K562 (cell line): ENCODE data around the gene PACS1. TPM values are rescaled to one million over a fixed set of nuclear protein-coding genes. Genes with fewer than 3 reads are reported as not detected.

Source experiments
- ATAC-seq: fragments of 200-7000 bp; cut with Tn5 transposase; 3 replicates; pipeline ENCODE4 v1.9.1; 2020; ENCODE audit warnings: moderate library complexity
- BruUV-seq: library from RNA; stranded (reverse); fragments of 400-500 nt; replicated peaks from 2 replicates; lab custom pipeline; 2021; lab: Mats Ljungman, UMichigan
- CTCF ChIA-PET: fragments of 300-600 bp; formaldehyde crosslinking; extraction: SDS; loops from one replicate; lab custom pipeline; 2021; ENCODE audit warnings: low intra/inter-chr PET ratio; lab: Yijun Ruan, JAX
- POLR2A ChIA-PET: fragments of 300-600, 350-650 bp; sonication (Branson Sonifier 250); formaldehyde crosslinking; extraction: SDS; loops from one replicate; lab custom pipeline; 2021; ENCODE audit warnings: antibody characterized with exemption, inconsistent platforms; lab: Yijun Ruan, JAX
- DNase-seq, 4 experiments: peaks; one replicate each; pipeline versions ENCODE4 v3.0.0 to v3.0.0-alpha.2; 2011 to 2018; ENCODE audit warnings: low spot score in 3 of 4, mixed read lengths in 3 of 4; ENCODE audit errors: extremely low read depth in 1 of 4
- FAIRE-seq: peaks from 2 replicates; lab custom pipeline; 2011; peaks lifted over from hg19 to GRCh38; lab: Jason Lieb, UNC
- H2AFZ ChIP-seq: 2 replicates; pipeline ENCODE4 v1.6.0; 2011; ENCODE audit warnings: low read depth, low read length, control low read depth, inconsistent platforms
- H3K27ac ChIP-seq: fragments of 200-600 bp; 3 replicates; pipeline ENCODE4 v1.8.0; 2011; ENCODE audit warnings: low read depth, mild to moderate bottlenecking, control low read depth, inconsistent platforms, low read length, moderate library complexity, mixed read lengths; ENCODE audit errors: extremely low read depth
- H3K27me3 ChIP-seq, 2 experiments: fragments of 300-600 bp in 1 of 2; 2 replicates in 1 of 2; 3 replicates in 1 of 2; pipeline versions ENCODE4 v1.6.0 to v1.8.0; 2011; ENCODE audit warnings: inconsistent platforms in 2 of 2, low read length in 2 of 2, mild to moderate bottlenecking in 1 of 2, mixed read lengths in 1 of 2, moderate library complexity in 1 of 2; ENCODE audit not compliant: control insufficient read depth in 2 of 2, insufficient read depth in 2 of 2
- H3K36me3 ChIP-seq: fragments of 300-600 bp; 3 replicates; pipeline ENCODE4 v1.8.0; 2011; ENCODE audit warnings: mild to moderate bottlenecking, low read length, inconsistent platforms; ENCODE audit not compliant: control insufficient read depth, insufficient read depth
- H3K4me1 ChIP-seq, 2 experiments: fragments of 200-600 bp in 1 of 2; replicated peaks in 1 of 2; 2 replicates in 1 of 2; 3 replicates in 1 of 2; pipeline versions ENCODE4 v1.5.1 to v1.8.0; 2011; ENCODE audit warnings: inconsistent platforms in 2 of 2, low read length in 2 of 2, mild to moderate bottlenecking in 1 of 2, mixed read lengths in 1 of 2, moderate library complexity in 1 of 2; ENCODE audit not compliant: control insufficient read depth in 2 of 2, insufficient read depth in 2 of 2
- H3K4me2 ChIP-seq: 2 replicates; pipeline ENCODE4 v1.6.1; 2011; ENCODE audit warnings: low read length, control low read depth, inconsistent platforms, mixed read lengths; ENCODE audit not compliant: insufficient read depth
- H3K4me3 ChIP-seq: fragments of 200-600 bp; sonication (generic), shearing (Covaris generic); 2 replicates; pipeline ENCODE4 v1.5.1; 2016; ENCODE audit warnings: control low read depth, inconsistent platforms
- H3K79me2 ChIP-seq: fragments of 200-600 bp; 3 replicates; pipeline ENCODE4 v1.8.0; 2011; ENCODE audit warnings: low read length, inconsistent platforms; ENCODE audit not compliant: control insufficient read depth, insufficient read depth
- H3K9ac ChIP-seq, 2 experiments: 2 replicates each; pipeline versions ENCODE4 v1.6.0 to v1.6.1; 2011; ENCODE audit warnings: low read depth in 2 of 2, low read length in 2 of 2, control low read depth in 1 of 2, inconsistent platforms in 1 of 2, mild to moderate bottlenecking in 1 of 2, mixed read lengths in 1 of 2; ENCODE audit not compliant: insufficient read depth in 1 of 2
- H3K9me1 ChIP-seq: one replicate; pipeline ENCODE4 v1.6.0; 2011; ENCODE audit warnings: inconsistent platforms, mild to moderate bottlenecking, low read length, moderate library complexity; ENCODE audit not compliant: control insufficient read depth, insufficient read depth
- H3K9me3 ChIP-seq: replicated peaks from 2 replicates; pipeline ENCODE4 v1.5.1; 2011; ENCODE audit warnings: low read depth, low read length, inconsistent platforms; ENCODE audit not compliant: control insufficient read depth, insufficient read depth
- H4K20me1 ChIP-seq: replicated peaks from 2 replicates; pipeline ENCODE4 v1.6.1; 2011; ENCODE audit warnings: low read length, inconsistent platforms, mixed read lengths; ENCODE audit not compliant: control insufficient read depth, insufficient read depth
- CTCF ChIP-seq, 3 experiments: IDR thresholded peaks in 2 of 3; conservative IDR thresholded peaks in 1 of 3; 2 replicates each; pipeline ENCODE4 v1.5.1; 2011 to 2012; ENCODE audit warnings: low read length in 3 of 3, mild to moderate bottlenecking in 3 of 3, control low read depth in 2 of 3, improper control_type of control experiment in 1 of 3, inconsistent platforms in 1 of 3, low read depth in 1 of 3, mixed read lengths in 1 of 3, moderate library complexity in 1 of 3; ENCODE audit not compliant: insufficient read depth in 2 of 3
- FOXA3 ChIP-seq, 2 experiments: fragments of 450-650 bp in 1 of 2; sonication (generic) in 1 of 2; formaldehyde crosslinking; IDR thresholded peaks in 1 of 2; conservative IDR thresholded peaks in 1 of 2; 2 replicates each; pipeline versions ENCODE4 v1.4.0 to v1.8.0; 2020 to 2022; ENCODE audit warnings: mild to moderate bottlenecking in 2 of 2, missing genetic modification reagents in 1 of 2
- GMEB1 ChIP-seq: fragments of 250-450 bp; sonication (Bioruptor Pico); IDR thresholded peaks from 2 replicates; pipeline ENCODE4 v1.4.0; 2020; ENCODE audit warnings: mild to moderate bottlenecking
- HDAC1 ChIP-seq, 2 experiments: fragments of 450-650 bp; IDR thresholded peaks; 2 replicates each; pipeline ENCODE4 v1.6.1; 2016 to 2017; ENCODE audit warnings: inconsistent platforms in 1 of 2, mild to moderate bottlenecking in 1 of 2, moderate library complexity in 1 of 2
- NEUROD1 ChIP-seq: fragments of 150-350 bp; IDR thresholded peaks from 2 replicates; pipeline ENCODE4 v1.6.1; 2014; ENCODE audit warnings: borderline replicate concordance, low read length, low read depth; ENCODE audit not compliant: partially characterized antibody
- NR3C1 ChIP-seq: sonication (generic); formaldehyde crosslinking; IDR thresholded peaks from 2 replicates; pipeline ENCODE4 v1.8.1; 2022; ENCODE audit warnings: missing genetic modification reagents
- POLR3G ChIP-seq: IDR thresholded peaks from 2 replicates; pipeline ENCODE4 v1.6.1; 2011; ENCODE audit not compliant: insufficient read length, insufficient replicate concordance; ENCODE audit errors: extremely low read depth
- SAP30 ChIP-seq: fragments of 200-600 bp; sonication (generic); IDR thresholded peaks from 2 replicates; pipeline ENCODE4 v1.6.1; 2012; ENCODE audit warnings: borderline replicate concordance, low read depth, mild to moderate bottlenecking, moderate library complexity, low read length, control low read depth, inconsistent platforms; ENCODE audit not compliant: insufficient read depth, poor library complexity, severe bottlenecking
- TSC22D4 ChIP-seq: fragments of 450-650 bp; IDR thresholded peaks from 2 replicates; pipeline ENCODE4 v1.6.1; 2016; ENCODE audit warnings: missing genetic modification characterization, missing biosample characterization, control low read depth
- ZFP1 ChIP-seq: fragments of 450-650 bp; formaldehyde crosslinking; IDR thresholded peaks from 2 replicates; pipeline ENCODE4 v1.4.0; 2020; ENCODE audit warnings: mild to moderate bottlenecking, mixed read lengths
- ZNF431 ChIP-seq: sonication (generic); formaldehyde crosslinking; IDR thresholded peaks from 2 replicates; pipeline ENCODE4 v1.8.0; 2022; ENCODE audit warnings: mild to moderate bottlenecking, missing genetic modification reagents
- WGBS: fragments of 100-300 bp; shearing (Covaris generic); methylation state at CpG from one replicate; pipeline ENCODE4 v1.1.6; 2016; ENCODE audit warnings: low coverage, mixed read lengths; ENCODE audit not compliant: insufficient coverage; ENCODE audit errors: missing lambda C conversion rate; 5-methylcytosine and 5-hydroxymethylcytosine counted together
- in situ Hi-C: fragments of 300-500 bp; cut with MboI; formaldehyde crosslinking; loops from 4 replicates; pipeline ENCODE4 v1.15.0; 2018; ENCODE audit warnings: inconsistent platforms, mixed read lengths
- intact Hi-C: fragments of 100-400 bp; cut with micrococcal nuclease; formaldehyde crosslinking; loops from 2 replicates; pipeline ENCODE4 v1.14.2; 2022
- polyA plus RNA-seq, 8 experiments: library from polyadenylated mRNA; depleted of rRNA in 4 of 8; stranded (reverse) in 5 of 8; unstranded in 3 of 8; fragments of >200 nt; fragmentation: Nextera tagmentation in 2 of 8; fragmentation: Illumina TruSeq in 1 of 8; extraction: Ambion mirVana in 2 of 8; extraction: Trizol in 1 of 8; gene quantifications; 2 replicates each; pipeline versions ENCODE4 v1.2.1 to v1.2.3, GENCODE V29; 2011 to 2014; ENCODE audit warnings: inconsistent platforms in 1 of 8, missing spikeins in 1 of 8
- total RNA-seq, 7 experiments: library from RNA; depleted of rRNA in 6 of 7; stranded (reverse); fragments of >200 nt in 6 of 7; fragmentation: Illumina TruSeq in 2 of 7; extraction: Trizol in 2 of 7; gene quantifications; 2 replicates each; pipeline versions ENCODE4 v1.2.1 to v1.2.3, GENCODE V29; 2011 to 2021; ENCODE audit warnings: low replicate concordance in 1 of 7
- TF ChIP-seq, protein P1 (sequence below): sonication (generic); formaldehyde crosslinking; IDR thresholded peaks from 2 replicates; pipeline ENCODE4 v1.5.0; 2020; ENCODE audit warnings: missing genetic modification reagents

Gene PACS1
- total and polyA plus RNA-seq, 9 of the 15 experiments (the other 6 are each of a cell fraction or from before 2014, with no cell fraction given) = 0.34 to 28.1 (median 8.5) TPM

DNA sequence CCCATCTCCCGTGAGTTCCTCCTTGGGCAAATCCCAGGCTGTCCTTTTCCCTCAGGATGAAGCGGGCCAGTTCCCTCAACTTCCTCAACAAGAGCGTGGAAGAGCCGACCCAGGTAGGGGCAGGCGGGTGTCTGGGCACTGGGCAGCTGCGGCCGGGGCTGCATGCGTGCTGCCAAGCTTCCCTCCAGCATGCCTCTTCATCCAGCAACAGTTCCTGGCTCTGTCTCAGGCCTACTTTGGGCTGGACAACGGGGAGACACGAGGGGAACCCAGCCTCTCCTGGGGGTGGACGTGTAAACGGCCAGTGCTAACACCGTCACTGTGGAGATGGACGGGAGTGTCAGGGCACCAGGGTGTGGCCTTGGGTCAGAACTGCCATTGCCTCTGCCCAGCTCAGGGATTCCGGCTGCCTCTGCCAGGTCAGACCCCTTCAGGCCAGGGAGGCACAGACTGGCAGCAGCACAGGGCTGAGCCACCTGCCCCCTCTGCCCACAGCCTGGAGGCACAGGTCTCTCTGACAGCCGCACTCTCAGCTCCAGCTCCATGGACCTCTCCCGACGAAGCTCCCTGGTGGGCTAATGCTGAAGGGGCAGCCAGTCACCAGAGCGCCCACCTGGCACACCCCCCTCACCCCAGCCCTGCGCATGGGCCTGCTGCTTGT is 196.4 kb downstream of the PACS1 start (continued):
- TF ChIP-seq SAP30 = no peak
- no peak for TF ChIP-seq HDAC1 (IDR thresholded peaks at IDR 0.05)
- TF ChIP-seq, protein P1, sequence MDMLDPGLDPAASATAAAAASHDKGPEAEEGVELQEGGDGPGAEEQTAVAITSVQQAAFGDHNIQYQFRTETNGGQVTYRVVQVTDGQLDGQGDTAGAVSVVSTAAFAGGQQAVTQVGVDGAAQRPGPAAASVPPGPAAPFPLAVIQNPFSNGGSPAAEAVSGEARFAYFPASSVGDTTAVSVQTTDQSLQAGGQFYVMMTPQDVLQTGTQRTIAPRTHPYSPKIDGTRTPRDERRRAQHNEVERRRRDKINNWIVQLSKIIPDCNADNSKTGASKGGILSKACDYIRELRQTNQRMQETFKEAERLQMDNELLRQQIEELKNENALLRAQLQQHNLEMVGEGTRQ (CRISPR knock-in tag) = no peak
- TF ChIP-seq ZFP1 (CRISPR knock-in tag) = no peak
- no peak for TF ChIP-seq NR3C1

DNA sequence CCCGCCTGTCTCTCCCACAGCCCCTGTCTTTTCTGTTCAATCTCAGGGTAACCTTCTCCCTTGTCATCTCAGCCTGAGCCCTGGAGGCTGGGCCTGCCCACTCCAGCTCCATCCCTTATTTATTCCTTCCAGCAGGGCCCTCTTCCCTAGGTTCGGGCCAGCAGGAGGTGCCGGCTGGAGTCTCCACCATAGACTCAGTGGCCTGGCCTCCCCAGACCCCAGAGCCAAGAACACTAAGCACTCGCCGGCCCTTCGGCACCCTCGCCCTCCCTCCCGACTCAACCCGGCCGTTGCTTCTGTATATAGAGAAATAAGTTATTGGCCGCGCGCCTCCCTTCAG is 196.9 kb downstream of the PACS1 start:
- Histone ChIP-seq H3K79me2 (peaks cover 29% of the 10 kb centered on the region), H3K9me3 (no peaks in the 10 kb centered on the region), H4K20me1 (peaks cover 10% of the 10 kb centered on the region; the same call in 1 of the 2 replicates), H3K4me3 (peak overlapping the region; percentile 100)
- BruUV-seq = no TSS peak
- in situ Hi-C loops = no loop called here
- POLR2A ChIA-PET = interaction anchor here (0.6 to 2.8 kb wide), 5 partner anchors 10 to 47 kb away, joined by 3 to 17 read pairs (median 4); partner anchors contain the start of gene YIF1A
- ATAC-seq = peak; percentile 2
- TF ChIP-seq CTCF (IDR thresholded peaks at IDR 0.05 in 2 of 3, conservative IDR thresholded peaks at IDR 0.05 in 1 of 3; ENCODE audit: insufficient read depth in 2 of 3, low read depth in 1 of 3, low read length in 3 of 3) (0 out of 6 replicates have a peak, but pooled peaks of 1 of the 3 experiments have one; percentile 4), ZNF431 (no peak), POLR3G (no peak), GMEB1 (CRISPR knock-in tag) (no peak), FOXA3 (CRISPR knock-in tag; conservative IDR thresholded peaks at IDR 0.05 in 1 of 2, IDR thresholded peaks at IDR 0.05 in 1 of 2) (0 out of 4 replicates have a peak, but pooled peaks of 1 of the 2 experiments have one; percentile 40), TSC22D4 (tag) (no peak), NEUROD1 (no peak)
- TF ChIP-seq, all 486 proteins: peak for 2
- no peak for FAIRE-seq
- Histone ChIP-seq H3K9me1 (no peaks in the 10 kb centered on the region), H3K27me3 (no peaks in the 10 kb centered on the region), H3K4me1 (peaks cover 5 to 47% of the 10 kb centered on the region in 2 experiments; a peak in 4 of 5 replicates), H3K9ac (peak overlapping the region in 1 of 2 experiments; percentile 86; a peak in 2 of 4 replicates), H3K4me2 (peak overlapping the region; percentile 98), H3K36me3 (peaks cover 65% of the 10 kb centered on the region; the same call in 2 of the 3 replicates), H2AFZ (peak overlapping the region; percentile 89), H3K27ac (peak overlapping the region; percentile 95; the same call in 2 of the 3 replicates)
- DNase-seq = no peak
- CTCF ChIA-PET = no interaction called here
- WGBS = 33% methylated on average over 13 of the region's 13 CpGs
- intact Hi-C loops = no loop called here
